HCT116 (cell line): ENCODE measurements around the gene TNFRSF8. TPM values are rescaled to one million over a fixed set of nuclear protein-coding genes. Genes with fewer than 3 reads are reported as not detected.

ENCODE experiments used
- ATAC-seq: fragments of 200-7000 bp; cut with Tn5 transposase; 2 replicates; pipeline ENCODE4 v1.9.1; 2020; ENCODE audit warnings: mild to moderate bottlenecking, moderate library complexity
- BruUV-seq: library from RNA; stranded (reverse); fragments of 400-500 nt; replicated peaks from 2 replicates; lab custom pipeline; 2021; lab: Mats Ljungman, UMichigan
- CTCF ChIA-PET: fragments of 300-600 bp; sonication (Branson Sonifier 250); formaldehyde crosslinking; loops from one replicate; lab custom pipeline; 2021; ENCODE audit warnings: antibody characterized with exemption; lab: Charles Lee
- POLR2A ChIA-PET: fragments of 300-600, 350-600 bp; sonication (Branson Sonifier 250); formaldehyde crosslinking; loops from one replicate; lab custom pipeline; 2021; ENCODE audit warnings: antibody characterized with exemption; lab: Charles Lee
- RAD21 ChIA-PET, 2 experiments: fragments of 300-600 bp; sonication (Branson Sonifier 250); formaldehyde crosslinking; loops; one replicate each; lab custom pipeline; 2023; ENCODE audit warnings: low total read pairs in 2 of 2; ENCODE audit not compliant: uncharacterized antibody in 2 of 2, unreplicated experiment in 2 of 2, low non-redundant PET in 1 of 2; lab: Charles Lee
- DNase-seq: peaks from one replicate; pipeline ENCODE4 v3.0.0-alpha.2; 2010; ENCODE audit warnings: low read depth, low spot score
- H2AFZ ChIP-seq: fragments of 200-600 bp; shearing (Covaris generic), sonication (generic); 2 replicates; pipeline ENCODE4 v1.6.1; 2017; ENCODE audit warnings: low read depth, mixed run types, mixed read lengths, antibody characterized with exemption, low read length; ENCODE audit not compliant: poor library complexity, severe bottlenecking
- H3K27ac ChIP-seq: 2 replicates; pipeline ENCODE4 v1.5.1; 2012; ENCODE audit warnings: low read depth, low read length
- H3K27me3 ChIP-seq: fragments of 200-600 bp; sonication (generic); 2 replicates; pipeline ENCODE4 v1.6.1; 2016; ENCODE audit warnings: mixed run types, low read length, mixed read lengths; ENCODE audit not compliant: insufficient read depth
- H3K36me3 ChIP-seq, 2 experiments: fragments of 200-500 bp in 1 of 2; fragments of 200-600 bp in 1 of 2; sonication (Bioruptor generic) in 1 of 2; sonication (generic) in 1 of 2; 2 replicates each; pipeline versions ENCODE4 v1.5.1 to v1.6.1; 2014 to 2016; ENCODE audit warnings: low read length in 2 of 2, inconsistent platforms in 1 of 2, mixed read lengths in 1 of 2, mixed run types in 1 of 2; ENCODE audit not compliant: insufficient read depth in 2 of 2, control insufficient read depth in 1 of 2
- H3K4me1 ChIP-seq, 2 experiments: fragments of 200-600 bp in 1 of 2; sonication (generic) in 1 of 2; 2 replicates each; pipeline versions ENCODE4 v1.5.1 to v1.6.1; 2012 to 2017; ENCODE audit warnings: low read length in 2 of 2, inconsistent platforms in 1 of 2, mild to moderate bottlenecking in 1 of 2, mixed read lengths in 1 of 2, mixed run types in 1 of 2, moderate library complexity in 1 of 2; ENCODE audit not compliant: insufficient read depth in 2 of 2, control insufficient read depth in 1 of 2
- H3K4me2 ChIP-seq: fragments of 200-600 bp; sonication (generic); 2 replicates; pipeline ENCODE4 v1.6.1; 2017; ENCODE audit warnings: mixed run types, low read length, mixed read lengths
- H3K4me3 ChIP-seq, 2 experiments: fragments of 200-600 bp in 1 of 2; sonication (generic) in 1 of 2; replicated peaks in 1 of 2; 2 replicates each; pipeline ENCODE4 v1.5.1; 2011 to 2016; ENCODE audit warnings: low read length in 2 of 2, control low read depth in 1 of 2, low read depth in 1 of 2, mild to moderate bottlenecking in 1 of 2, mixed read lengths in 1 of 2, mixed run types in 1 of 2
- H3K79me2 ChIP-seq: fragments of 200-600 bp; sonication (generic); 2 replicates; pipeline ENCODE4 v1.6.1; 2017; ENCODE audit warnings: mild to moderate bottlenecking, mixed run types, low read length, moderate library complexity, mixed read lengths; ENCODE audit not compliant: insufficient read depth
- H3K9ac ChIP-seq: fragments of 200-600 bp; sonication (generic); 2 replicates; pipeline ENCODE4 v1.6.1; 2016; ENCODE audit warnings: low read length, mixed read lengths
- H3K9me2 ChIP-seq: fragments of 200-600 bp; sonication (generic), shearing (Covaris generic); 2 replicates; pipeline ENCODE4 v1.6.1; 2017; ENCODE audit warnings: mixed run types, mild to moderate bottlenecking, moderate library complexity; ENCODE audit not compliant: insufficient read depth
- H3K9me3 ChIP-seq, 2 experiments: fragments of 200-500 bp in 1 of 2; fragments of 200-600 bp in 1 of 2; sonication (Bioruptor generic) in 1 of 2; sonication (generic) in 1 of 2; 2 replicates each; pipeline ENCODE4 v1.6.1; 2014 to 2017; ENCODE audit warnings: low read length in 2 of 2, mixed read lengths in 2 of 2, inconsistent platforms in 1 of 2, low read depth in 1 of 2, mild to moderate bottlenecking in 1 of 2, mixed run types in 1 of 2, moderate library complexity in 1 of 2; ENCODE audit not compliant: control insufficient read depth in 1 of 2, insufficient read depth in 1 of 2
- H4K20me1 ChIP-seq: fragments of 200-600 bp; sonication (generic), shearing (Covaris generic); 2 replicates; pipeline ENCODE4 v1.6.1; 2017; ENCODE audit warnings: mixed run types, mild to moderate bottlenecking, moderate library complexity; ENCODE audit not compliant: insufficient read depth
- EGR1 ChIP-seq: IDR thresholded peaks from 2 replicates; pipeline ENCODE4 v1.6.1; 2012; ENCODE audit warnings: low read depth
- ELF1 ChIP-seq: IDR thresholded peaks from 2 replicates; pipeline ENCODE4 v1.6.1; 2012; ENCODE audit warnings: low read depth, borderline replicate concordance
- EZH2 ChIP-seq: fragments of 200-600 bp; sonication (generic); IDR thresholded peaks from 2 replicates; pipeline ENCODE4 v1.6.1; 2017; ENCODE audit warnings: antibody characterized with exemption, mixed run types
- EZH2phosphoT487 ChIP-seq: fragments of 200-600 bp; IDR thresholded peaks from 2 replicates; pipeline ENCODE4 v1.6.1; 2018; ENCODE audit warnings: antibody characterized with exemption, borderline replicate concordance
- FOSL1 ChIP-seq: IDR thresholded peaks from 2 replicates; pipeline ENCODE4 v1.6.1; 2012; ENCODE audit warnings: low read depth
- MAX ChIP-seq: IDR thresholded peaks from 2 replicates; pipeline ENCODE4 v1.6.1; 2012
- POLR2AphosphoS5 ChIP-seq: IDR thresholded peaks from 2 replicates; pipeline ENCODE4 v1.6.1; 2011; ENCODE audit warnings: mild to moderate bottlenecking, low read depth, low read length, moderate library complexity
- RAD21 ChIP-seq: IDR thresholded peaks from 2 replicates; pipeline ENCODE4 v1.6.1; 2012; ENCODE audit warnings: low read depth, mild to moderate bottlenecking
- SP1 ChIP-seq: IDR thresholded peaks from 2 replicates; pipeline ENCODE4 v1.6.1; 2012; ENCODE audit warnings: low read depth
- ZBTB33 ChIP-seq: IDR thresholded peaks from 2 replicates; pipeline ENCODE4 v1.6.1; 2011; ENCODE audit warnings: mild to moderate bottlenecking, low read length, moderate library complexity; ENCODE audit not compliant: insufficient replicate concordance; ENCODE audit errors: extremely low read depth
- ZFX ChIP-seq: fragments of 450-650 bp; IDR thresholded peaks from 2 replicates; pipeline ENCODE4 v1.6.1; 2017
- ZNF274 ChIP-seq: fragments of 200-500 bp; sonication (Bioruptor generic); IDR thresholded peaks from 2 replicates; pipeline ENCODE4 v1.6.1; 2014; ENCODE audit warnings: mild to moderate bottlenecking, low read depth, low read length, inconsistent platforms
- intact Hi-C: fragments of 100-400 bp; cut with micrococcal nuclease; formaldehyde crosslinking; loops from 2 replicates; pipeline ENCODE4 v1.10.0; 2022
- total RNA-seq: library from RNA; stranded (reverse); gene quantifications from one replicate; pipeline ENCODE4 v1.2.1, GENCODE V29; 2021; ENCODE audit not compliant: unreplicated experiment

The TNFRSF8 gene
- total RNA-seq, 1 experiment from 2014 or later, result 0.17 TPM

GRCh38 chr1:12188115-12188514 is 125.0 kb downstream of the TNFRSF8 start:
- RAD21 ChIA-PET, result no interaction called here
- H3K36me3 ChIP-seq, result no peaks in the 10 kb centered on the region
- intact Hi-C loops, result no loop called here
- no peaks in the 10 kb centered on the region for H3K79me2 ChIP-seq
- no peaks in the 10 kb centered on the region for H4K20me1 ChIP-seq
- TF ChIP-seq EGR1, result no peak
- no peak for TF ChIP-seq POLR2AphosphoS5
- no peak for TF ChIP-seq ELF1
- TF ChIP-seq ZFX, result no peak
- TF ChIP-seq SP1, result no peak
- TF ChIP-seq MAX, result no peak
- TF ChIP-seq FOSL1, result no peak
- TF ChIP-seq ZBTB33, result no peak
- TF ChIP-seq RAD21, result no peak
- no peak for TF ChIP-seq EZH2
- no peak for TF ChIP-seq ZNF274
- TF ChIP-seq EZH2phosphoT487, result no peak
- H3K4me1 ChIP-seq, result peaks cover 0 to 14% of the 10 kb centered on the region in 2 experiments; a peak in 1 of 4 replicates
- no peak overlapping the region for H3K27ac ChIP-seq
- no peaks in the 10 kb centered on the region for H3K9me3 ChIP-seq
- no TSS peak for BruUV-seq
- H3K9ac ChIP-seq, result no peak overlapping the region
- H3K4me3 ChIP-seq, result no peak overlapping the region
- DNase-seq (no peak), ATAC-seq (peak; percentile 20)
- CTCF ChIA-PET, result no interaction called here
- no peak overlapping the region for H3K4me2 ChIP-seq
- no peaks in the 10 kb centered on the region for H3K9me2 ChIP-seq
- no peak overlapping the region for H2AFZ ChIP-seq
- POLR2A ChIA-PET, result no interaction called here
- no peaks in the 10 kb centered on the region for H3K27me3 ChIP-seq
